ENCODE results near the gene USP6NL.

- TF ChIP-seq CTCF (IDR thresholded peaks at IDR 0.05; ENCODE audit: low read depth, low read length): no peak
- TF ChIP-seq EZH2phosphoT487 (IDR thresholded peaks at IDR 0.05; ENCODE audit: low read depth): no peak
Measured at GRCh38 chr10:11435581-11435981, 175.9 kb downstream of the USP6NL start.
